HG03457 (cell line): ENCODE results near the gene ABCA6.
"Not testable (repeated sequence)": the region's sequence is repeated elsewhere in the genome, so short reads cannot be mapped to it uniquely, and the experiment has no call there.

Experiments
- ATAC-seq: cut with Tn5 transposase; IDR thresholded peaks from one replicate; pipeline ENCODE4 v1.9.1; 2021; ENCODE audit warnings: moderate number of reproducible peaks; ENCODE audit not compliant: unreplicated experiment

Gene ABCA6

GRCh38 chr17:69141431-69142174, at the start of gene ABCA6:
Gene ABCA6 (minus strand): TSS chr17:69141895. CDS start chr17:69140703, 1,192 bp downstream.
- no peak for ATAC-seq

GRCh38 chr17:69188796-69189195, 47.1 kb upstream of the ABCA6 start:
- ATAC-seq: no peak

- ATAC-seq: no peak
Observed at GRCh38 chr17:69188064-69188463, 46.4 kb upstream of the ABCA6 start.

GRCh38 chr17:69187294-69187693, 45.6 kb upstream of the ABCA6 start:
- ATAC-seq: no peak

GRCh38 chr17:69179227-69179952, 37.7 kb upstream of the ABCA6 start:
- ATAC-seq: no peak

- no peak for ATAC-seq
Observed at GRCh38 chr17:69176457-69176795, 34.7 kb upstream of the ABCA6 start.

GRCh38 chr17:69175625-69176456, 34.1 kb upstream of the ABCA6 start:
- ATAC-seq: no peak

- no peak for ATAC-seq
Observed at GRCh38 chr17:69175262-69175624, 33.5 kb upstream of the ABCA6 start.

- no peak for ATAC-seq
Observed at GRCh38 chr17:69173118-69173517, 31.4 kb upstream of the ABCA6 start.

- ATAC-seq: no peak
Observed at GRCh38 chr17:69170377-69170776, 28.7 kb upstream of the ABCA6 start.

- not testable (repeated sequence) for ATAC-seq
Observed at GRCh38 chr17:69168642-69169041, 26.9 kb upstream of the ABCA6 start.

GRCh38 chr17:69166957-69167356, 25.3 kb upstream of the ABCA6 start:
- ATAC-seq: no peak

GRCh38 chr17:69164206-69164605, 22.5 kb upstream of the ABCA6 start:
- no peak for ATAC-seq

- no peak for ATAC-seq
Observed at GRCh38 chr17:69159418-69159817, 17.7 kb upstream of the ABCA6 start.

- ATAC-seq: no peak
Observed at GRCh38 chr17:69154267-69154666, 12.6 kb upstream of the ABCA6 start.

- no peak for ATAC-seq
Observed at GRCh38 chr17:69150333-69150732, 8.6 kb upstream of the ABCA6 start.

- ATAC-seq: no peak
Observed at GRCh38 chr17:69147460-69147859, 5.8 kb upstream of the ABCA6 start.

GRCh38 chr17:69144331-69145255, 2.9 kb upstream of the ABCA6 start:
- ATAC-seq: no peak

- ATAC-seq: no peak
Observed at GRCh38 chr17:69143683-69144231, 2.1 kb upstream of the ABCA6 start.

- ATAC-seq: no peak
Observed at GRCh38 chr17:69143151-69143550, 1.5 kb upstream of the ABCA6 start.
